Measurements from ENCODE around the gene DBH.

- TF ChIP-seq MAX (IDR thresholded peaks at IDR 0.05; ENCODE audit: insufficient read depth, insufficient read length) (no peak), POLR2AphosphoS5 (IDR thresholded peaks at IDR 0.05; ENCODE audit: insufficient read depth, low read depth, low read length) (no peak), CTCF (IDR thresholded peaks at IDR 0.05; ENCODE audit: extremely low read depth in 1 of 2, insufficient read depth in 1 of 2, low read depth in 1 of 2, low read length in 2 of 2) (no peak)
These were observed 34.3 kb downstream of the DBH start for GRCh38 chr9:133670466-133670865.

Data from endothelial cell of umbilical vein (primary cell).